HEK293T (cell line): ENCODE measurements around the gene SFXN3.

Experiments used
- CTCF ChIA-PET: fragments of 350-600 bp; formaldehyde crosslinking; extraction: SDS; loops from one replicate; lab custom pipeline; 2021; ENCODE audit warnings: antibody characterized with exemption, inconsistent platforms; lab: Yijun Ruan, JAX
- POLR2A ChIA-PET: fragments of 350-600 bp; formaldehyde crosslinking; extraction: SDS; loops from one replicate; lab custom pipeline; 2020; ENCODE audit warnings: antibody characterized with exemption, inconsistent platforms; lab: Yijun Ruan, JAX
- DNase-seq: peaks from one replicate; pipeline ENCODE4 v3.0.0; 2012; ENCODE audit warnings: mixed read lengths; ENCODE audit errors: extremely low spot score
- ARNT ChIP-seq: fragments of 450-650 bp; IDR thresholded peaks from 2 replicates; pipeline ENCODE4 v1.6.1; 2017; ENCODE audit warnings: mild to moderate bottlenecking
- BHLHE40 ChIP-seq: fragments of 450-650 bp; IDR thresholded peaks from 2 replicates; pipeline ENCODE4 v1.6.1; 2016; ENCODE audit warnings: mild to moderate bottlenecking, moderate library complexity, borderline replicate concordance
- CTBP1 ChIP-seq: fragments of 450-650 bp; IDR thresholded peaks from 2 replicates; pipeline ENCODE4 v1.6.1; 2016; ENCODE audit warnings: borderline replicate concordance
- ELF4 ChIP-seq: fragments of 450-650 bp; IDR thresholded peaks from 2 replicates; pipeline ENCODE4 v1.6.1; 2017; ENCODE audit warnings: antibody characterized with exemption
- FOXA1 ChIP-seq: fragments of 450-650 bp; IDR thresholded peaks from 2 replicates; pipeline ENCODE4 v1.6.1; 2016; ENCODE audit warnings: mild to moderate bottlenecking
- FOXK2 ChIP-seq: fragments of 450-650 bp; IDR thresholded peaks from 2 replicates; pipeline ENCODE4 v1.6.1; 2016; ENCODE audit warnings: mild to moderate bottlenecking
- HDGF ChIP-seq: fragments of 450-650 bp; IDR thresholded peaks from 2 replicates; pipeline ENCODE4 v1.6.1; 2017; ENCODE audit warnings: antibody characterized with exemption, borderline replicate concordance
- L3MBTL2 ChIP-seq: fragments of 450-650 bp; conservative IDR thresholded peaks from 2 replicates; pipeline ENCODE4 v1.6.1; 2016; ENCODE audit warnings: mild to moderate bottlenecking
- LEF1 ChIP-seq: fragments of 450-650 bp; IDR thresholded peaks from 2 replicates; pipeline ENCODE4 v1.6.1; 2017; ENCODE audit warnings: mild to moderate bottlenecking, borderline replicate concordance
- NFRKB ChIP-seq: fragments of 450-650 bp; IDR thresholded peaks from 2 replicates; pipeline ENCODE4 v1.6.1; 2016; ENCODE audit warnings: mild to moderate bottlenecking, moderate library complexity
- PKNOX1 ChIP-seq: fragments of 450-650 bp; IDR thresholded peaks from 2 replicates; pipeline ENCODE4 v1.6.1; 2016
- SP1 ChIP-seq: fragments of 450-650 bp; IDR thresholded peaks from 2 replicates; pipeline ENCODE4 v1.6.1; 2017
- SUZ12 ChIP-seq: fragments of 450-650 bp; IDR thresholded peaks from 2 replicates; pipeline ENCODE4 v1.6.1; 2016; ENCODE audit warnings: mild to moderate bottlenecking
- TARDBP ChIP-seq: fragments of 450-650 bp; IDR thresholded peaks from 2 replicates; pipeline ENCODE4 v1.6.1; 2016
- ZNF384 ChIP-seq: fragments of 450-650 bp; IDR thresholded peaks from 2 replicates; pipeline ENCODE4 v1.6.1; 2016

Gene SFXN3

GRCh38 chr10:100993986-100994708, 36.9 kb upstream of the SFXN3 start:
- ChIA-PET POLR2A (interaction anchor here (0.6 to 2.1 kb wide), 3 partner anchors 9 to 20 kb away, joined by 3 to 6 read pairs (median 5); no protein-coding TSS in a partner anchor), CTCF (interaction anchor here (0.6 to 4.6 kb wide), 6 partner anchors 17 to 525 kb away, joined by 3 to 23 read pairs (median 6); no protein-coding TSS in a partner anchor)
- DNase-seq = peak; percentile 61

GRCh38 chr10:100995181-100995580, 35.9 kb upstream of the SFXN3 start:
- no peak for TF ChIP-seq HDGF
- TF ChIP-seq FOXK2 = no peak
- TF ChIP-seq LEF1 = no peak
- TF ChIP-seq BHLHE40 = no peak
- TF ChIP-seq SP1 = no peak
- TF ChIP-seq PKNOX1 = no peak
- no peak for TF ChIP-seq L3MBTL2
- TF ChIP-seq ARNT = no peak
- TF ChIP-seq TARDBP = no peak
- no peak for TF ChIP-seq ELF4
- TF ChIP-seq SUZ12 = no peak
- TF ChIP-seq ZNF384 = no peak
- TF ChIP-seq FOXA1 = no peak
- TF ChIP-seq CTBP1 = no peak
- ChIA-PET POLR2A (interaction anchor here (4.2 kb wide), 1 partner anchor 20 kb away, joined by 20 read pairs; no protein-coding TSS in a partner anchor), CTCF (interaction anchor here (1.5 to 3.8 kb wide), 3 partner anchors 17 to 24 kb away, joined by 3 to 50 read pairs (median 25); no protein-coding TSS in a partner anchor)
- DNase-seq = no peak

More at GRCh38 chr10:100993986-100994708, 36.9 kb upstream of the SFXN3 start:
- TF ChIP-seq ELF4 = no peak
- TF ChIP-seq HDGF = 0 out of 2 replicates have a peak, but pooled peaks have one; percentile 39
- TF ChIP-seq FOXK2 = no peak
- TF ChIP-seq BHLHE40 = no peak
- no peak for TF ChIP-seq SUZ12
- TF ChIP-seq NFRKB = no peak
- no peak for TF ChIP-seq CTBP1
- TF ChIP-seq SP1 = no peak
- no peak for TF ChIP-seq PKNOX1

GRCh38 chr10:100996678-100997359, 34.2 kb upstream of the SFXN3 start:
- ChIA-PET CTCF (interaction anchor here (0.6 to 3.8 kb wide), 11 partner anchors 11 to 73 kb away, joined by 3 to 50 read pairs (median 4); partner anchors contain the start of gene SEMA4G), POLR2A (interaction anchor here (0.8 to 4.2 kb wide), 9 partner anchors 8 to 64 kb away, joined by 3 to 27 read pairs (median 5); no protein-coding TSS in a partner anchor)
- DNase-seq = peak; percentile 65
- TF ChIP-seq PKNOX1 (no peak), ZNF384 (no peak), CTBP1 (no peak), SUZ12 (no peak), TARDBP (no peak), LEF1 (no peak), ELF4 (no peak), FOXK2 (no peak), SP1 (no peak), NFRKB (no peak), FOXA1 (no peak)

GRCh38 chr10:100997360-100998182, 33.5 kb upstream of the SFXN3 start:
- POLR2A ChIA-PET = interaction anchor here (0.8 to 4.2 kb wide), 12 partner anchors 9 to 84 kb away, joined by 3 to 27 read pairs (median 4); no protein-coding TSS in a partner anchor
- CTCF ChIA-PET = interaction anchor here (0.7 to 3.8 kb wide), 12 partner anchors 10 to 69 kb away, joined by 3 to 50 read pairs (median 4); partner anchors contain the start of genes PDZD7, SEMA4G and SFXN3
- peak; percentile 28; the same call in 1 of the 2 replicates for TF ChIP-seq L3MBTL2
- 0 out of 2 replicates have a peak, but pooled peaks have one; percentile 9 for TF ChIP-seq TARDBP
- no peak for TF ChIP-seq SUZ12
- DNase-seq = peak; percentile 88

- no peak for TF ChIP-seq FOXA1
- TF ChIP-seq SP1 = no peak
- TF ChIP-seq ELF4 = no peak
- no peak for TF ChIP-seq LEF1
- no peak for TF ChIP-seq BHLHE40
- no peak for TF ChIP-seq CTBP1
- CTCF ChIA-PET = interaction anchor here (0.6 to 3.8 kb wide), 10 partner anchors 10 to 147 kb away, joined by 3 to 50 read pairs (median 4); partner anchors contain the start of genes PDZD7 and SFXN3
- POLR2A ChIA-PET = interaction anchor here (0.5 to 4.2 kb wide), 9 partner anchors 9 to 85 kb away, joined by 3 to 27 read pairs (median 4); partner anchors contain the start of genes MRPL43 and TWNK
- DNase-seq = peak; percentile 83
Observed at GRCh38 chr10:100998183-100998990, 32.6 kb upstream of the SFXN3 start.
